Measurements from ENCODE around the gene PPP2R5B.

PPP2R5B gene

GRCh38 chr11:64906314-64906635 is 18.2 kb upstream of the PPP2R5B start:
- no peak for DNase-seq (ENCODE audit: low read depth in 2 of 2)

GRCh38 chr11:64908766-64909165 is 15.7 kb upstream of the PPP2R5B start:
- DNase-seq (ENCODE audit: low read depth in 2 of 2) = no peak

GRCh38 chr11:64909653-64910343 is 14.7 kb upstream of the PPP2R5B start:
- DNase-seq (ENCODE audit: low read depth in 2 of 2) = no peak

DNA sequence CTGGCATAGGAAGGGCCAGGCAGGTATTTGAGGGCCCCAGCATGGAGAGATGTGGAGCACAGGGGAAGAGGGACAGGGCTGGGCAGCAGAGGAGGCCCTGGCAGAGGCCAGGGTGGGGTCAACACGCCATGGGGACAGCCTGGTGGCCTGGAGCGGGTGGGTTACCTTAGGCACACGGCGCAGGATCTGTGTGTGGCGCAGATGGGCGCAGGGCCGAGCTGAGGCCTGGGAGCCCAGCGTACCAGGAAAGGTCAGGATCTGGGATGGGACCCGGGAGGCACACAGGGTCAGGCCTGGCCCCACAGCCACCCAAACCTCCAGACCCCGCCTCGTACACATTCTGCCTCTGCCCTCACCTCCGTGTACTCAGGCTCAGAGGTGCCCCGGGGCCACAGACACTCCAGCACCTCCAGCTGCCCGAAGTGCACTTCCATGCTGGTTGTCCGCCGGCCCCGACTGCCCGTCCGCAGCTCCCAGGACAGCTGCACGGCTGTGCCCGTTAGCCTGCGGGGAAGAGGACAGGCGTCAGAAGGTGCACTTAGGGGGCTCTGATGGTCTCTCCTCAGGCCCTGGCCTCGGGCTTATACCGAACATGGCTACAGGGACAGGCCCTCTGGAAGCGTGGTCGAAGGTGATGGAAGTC is 13.9 kb upstream of the PPP2R5B start:
- no peak for DNase-seq (ENCODE audit: low read depth in 2 of 2)

DNA sequence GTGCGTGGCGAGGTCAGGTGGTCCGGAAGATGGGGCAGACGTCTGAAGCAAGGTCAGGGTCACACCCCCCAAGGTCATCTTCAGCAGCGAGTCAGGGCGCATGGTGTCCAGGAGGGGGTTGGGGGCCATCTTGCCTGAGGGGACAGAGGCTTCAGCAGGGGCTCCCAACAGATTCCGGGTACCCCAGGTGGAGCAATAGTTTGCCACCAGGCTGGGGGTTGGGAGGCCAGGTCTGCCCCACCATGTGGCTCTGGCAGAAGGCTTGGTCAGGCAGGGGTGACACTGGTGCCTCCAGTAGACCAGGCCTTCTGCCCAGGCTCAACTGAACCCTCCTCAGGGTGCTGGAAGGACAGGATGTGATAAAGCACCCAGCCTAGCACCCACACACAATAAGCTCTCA is 13.3 kb upstream of the PPP2R5B start:
- DNase-seq (ENCODE audit: low read depth in 2 of 2) = no peak

DNA sequence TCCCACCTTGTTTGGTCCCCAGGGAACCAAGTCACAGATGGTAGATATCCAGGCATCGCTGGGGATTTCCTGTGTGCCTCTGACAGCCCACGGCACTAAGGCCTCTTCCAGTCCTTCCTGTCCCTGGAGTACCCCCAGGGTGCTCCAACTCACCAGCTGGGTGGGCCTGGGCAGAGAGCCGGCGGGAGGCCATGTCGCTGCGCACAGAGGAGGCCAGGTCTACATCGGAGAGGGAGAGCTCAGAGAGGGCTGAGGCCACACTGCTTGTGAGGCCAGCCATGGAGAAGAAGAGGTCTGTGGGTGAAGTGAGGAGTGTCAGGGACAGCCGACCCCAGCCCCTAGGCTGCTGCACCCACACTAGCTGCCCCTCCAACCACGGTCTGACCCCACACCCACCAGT is 12.8 kb upstream of the PPP2R5B start:
- no peak for DNase-seq (ENCODE audit: low read depth in 2 of 2)

- no peak for DNase-seq (ENCODE audit: low read depth in 2 of 2)
These were observed 11.2 kb upstream of the PPP2R5B start for GRCh38 chr11:64913171-64913727.

- no peak for DNase-seq (ENCODE audit: low read depth in 2 of 2)
These were observed 10.4 kb upstream of the PPP2R5B start for GRCh38 chr11:64914123-64914522.

DNA sequence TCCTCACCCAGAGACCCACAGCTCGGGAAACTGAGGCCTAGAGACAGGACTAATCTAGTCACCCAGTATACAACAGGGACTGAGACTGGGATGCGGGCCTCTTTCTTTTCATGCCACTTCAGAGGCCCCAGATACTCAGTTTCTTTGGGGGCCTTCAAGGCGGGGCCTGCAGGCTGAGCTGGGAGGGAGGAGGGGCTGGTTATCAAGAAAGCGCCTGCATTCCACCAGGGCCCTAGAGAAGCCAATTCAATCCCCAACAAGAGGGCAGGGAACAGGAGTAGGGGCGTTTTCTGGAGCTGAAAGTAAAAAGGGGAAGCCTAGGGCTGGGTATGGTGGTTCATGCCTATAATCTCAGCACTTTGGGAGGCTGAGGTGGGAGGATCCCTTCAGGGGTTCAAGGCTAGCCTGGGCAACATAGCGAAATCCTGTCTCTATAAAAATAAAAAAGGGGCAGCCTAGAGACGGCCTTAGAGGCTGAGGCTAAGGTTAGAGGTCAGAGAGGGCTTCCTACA is 9.1 kb upstream of the PPP2R5B start:
- no peak for DNase-seq (ENCODE audit: low read depth in 2 of 2)

DNA sequence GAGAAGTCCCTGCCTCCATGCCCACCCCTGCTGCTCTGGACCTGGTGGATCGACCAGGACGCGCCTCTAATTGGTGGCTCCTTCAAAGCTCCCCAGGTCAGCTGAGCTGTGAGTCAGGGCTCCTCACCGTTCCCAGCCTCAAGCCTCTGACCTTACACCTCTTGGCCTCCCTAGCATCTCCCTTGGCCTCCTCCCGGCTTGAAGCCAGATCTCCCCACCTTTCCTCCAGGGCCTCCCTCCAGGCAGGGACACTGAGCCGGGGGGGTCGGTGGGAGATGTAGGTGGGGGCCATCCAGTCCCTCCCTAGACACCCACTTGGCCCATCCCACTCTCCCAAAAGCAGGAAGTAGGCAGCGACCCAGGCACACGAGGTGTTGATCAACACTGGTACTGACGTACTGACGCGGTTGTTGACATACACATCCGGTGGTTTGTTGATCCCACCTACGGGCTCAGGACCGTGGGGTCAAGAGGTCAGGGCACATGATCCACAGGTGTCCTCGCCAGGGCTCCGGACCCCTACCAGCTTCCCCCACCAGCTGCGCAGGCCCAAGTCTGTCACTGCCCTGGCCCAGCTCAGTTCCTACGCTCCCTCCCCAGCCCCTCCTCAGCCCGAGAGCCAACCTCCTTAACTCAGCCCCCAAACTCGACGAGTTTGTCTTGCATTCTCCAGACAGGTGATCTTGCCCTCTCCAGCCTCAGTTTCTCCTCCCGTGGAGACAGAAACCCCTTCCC is 8.3 kb upstream of the PPP2R5B start:
- DNase-seq (ENCODE audit: low read depth in 2 of 2) = no peak

DNA sequence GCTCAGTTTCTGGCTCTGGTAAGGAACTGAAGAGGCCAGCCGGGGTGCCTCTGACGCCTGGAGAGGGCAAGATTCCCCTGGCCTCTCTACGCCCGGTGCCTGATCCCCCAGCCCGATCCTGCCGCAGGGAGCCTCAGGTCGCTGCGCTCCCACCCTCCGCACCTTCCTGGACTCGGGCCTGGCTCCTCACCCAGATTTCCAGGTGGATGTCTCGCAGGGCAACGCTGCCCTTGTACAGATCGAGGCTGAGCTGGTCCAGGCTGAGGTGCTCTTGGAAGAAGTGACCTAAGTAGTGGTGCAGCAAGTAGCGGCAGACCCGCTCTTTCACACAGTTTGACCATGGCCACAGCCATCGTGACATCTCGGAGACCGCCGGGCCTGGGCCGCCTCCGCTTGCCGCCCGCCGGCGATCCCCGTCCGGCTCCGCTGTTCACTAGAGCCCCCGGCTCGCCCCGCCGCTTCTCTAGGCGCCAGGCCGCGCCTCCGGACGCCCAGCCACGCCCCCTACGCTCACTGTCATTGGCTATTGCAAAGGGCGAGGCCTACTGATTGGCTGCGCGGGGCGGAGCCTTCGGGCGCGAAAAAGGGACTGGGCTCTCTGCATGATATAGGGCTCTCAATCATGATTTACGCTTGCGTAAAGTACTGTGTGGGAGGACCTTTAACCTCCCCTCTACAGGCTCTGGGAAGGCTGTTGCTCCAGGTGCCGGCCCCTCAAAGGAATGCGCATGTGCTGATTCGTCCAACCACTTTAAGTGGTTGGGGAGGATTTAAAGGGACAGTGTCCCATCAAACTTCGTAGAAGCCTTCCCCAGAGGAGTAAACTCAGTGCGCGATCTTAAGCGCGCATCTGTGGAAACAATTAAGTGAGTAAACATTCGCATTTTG is 7.5 kb upstream of the PPP2R5B start, which contains the start of gene ATG2A:
Gene ATG2A, minus strand, starts transcription at position 435 of the 888 bp plus-strand sequence. Its CDS starts 74 bp downstream, at position 361.
- DNase-seq (ENCODE audit: low read depth in 2 of 2) = peak; percentile 98

GRCh38 chr11:64917663-64917995 is 6.9 kb upstream of the PPP2R5B start:
- DNase-seq (ENCODE audit: low read depth in 2 of 2) = no peak

DNA sequence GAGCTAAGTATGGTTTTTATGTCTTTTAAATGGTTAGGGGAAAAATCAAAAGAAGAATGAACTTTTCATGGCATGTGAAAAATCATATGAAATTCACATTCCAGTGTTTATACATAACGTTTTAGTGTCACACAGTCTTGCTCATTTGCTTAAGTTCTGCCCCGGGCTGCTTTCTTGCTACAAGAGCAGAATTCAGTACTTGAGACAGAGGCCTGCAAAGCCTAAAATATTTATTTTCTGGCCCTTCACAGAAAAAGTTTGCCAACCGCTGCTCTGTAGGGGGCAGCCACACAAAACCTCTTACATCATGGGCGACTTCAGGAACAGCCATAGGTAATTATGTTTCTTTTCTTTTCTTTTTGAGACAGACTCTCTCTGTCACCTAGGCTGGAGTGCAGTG is 6.5 kb upstream of the PPP2R5B start:
- DNase-seq (ENCODE audit: low read depth in 2 of 2) = no peak

DNA sequence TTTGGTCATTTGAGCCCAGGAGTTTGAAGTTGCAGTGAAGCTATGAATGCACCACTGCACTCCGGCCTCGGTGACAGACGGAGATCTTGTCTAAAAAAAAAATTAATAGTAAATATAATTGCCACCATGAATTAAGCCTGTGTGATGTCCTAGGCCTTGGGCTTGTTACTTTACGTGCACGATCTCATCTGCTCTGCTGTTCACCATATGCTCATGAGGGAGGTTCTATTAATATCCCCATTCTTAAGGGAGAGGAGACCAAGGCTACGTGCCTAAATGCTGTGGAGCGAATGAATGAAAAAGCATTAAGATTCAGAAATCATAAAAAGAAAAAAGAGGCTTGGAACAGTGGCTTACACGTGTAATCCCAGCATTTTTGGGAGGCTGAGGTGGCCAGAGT is 4.9 kb upstream of the PPP2R5B start:
- no peak for DNase-seq (ENCODE audit: low read depth in 2 of 2)

- no peak for DNase-seq (ENCODE audit: low read depth in 2 of 2)
These were observed 4.4 kb upstream of the PPP2R5B start for GRCh38 chr11:64920124-64920523.

DNA sequence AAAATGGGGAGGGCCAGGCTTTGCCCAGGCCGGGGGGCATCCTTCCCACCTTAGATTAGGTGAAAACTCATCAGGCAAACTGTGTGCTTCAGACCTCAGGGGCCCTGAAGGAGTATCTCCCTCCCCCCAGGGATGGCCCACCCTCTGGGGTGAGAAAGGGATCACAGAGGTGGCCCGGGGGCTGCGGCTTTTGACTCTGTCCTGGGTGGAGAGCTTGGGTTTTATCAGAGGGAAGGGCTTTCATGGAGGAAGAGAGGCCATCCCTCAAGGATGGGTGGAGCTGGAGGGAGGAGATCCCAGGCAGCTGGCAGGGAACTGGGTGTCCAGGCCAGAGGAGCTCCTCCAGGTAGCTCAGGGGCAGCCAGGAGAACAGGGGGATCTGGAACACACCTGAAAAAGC is 3.1 kb upstream of the PPP2R5B start:
- no peak for DNase-seq (ENCODE audit: low read depth in 2 of 2)

GRCh38 chr11:64923151-64923661 is 1.3 kb upstream of the PPP2R5B start:
- no peak for DNase-seq (ENCODE audit: low read depth in 2 of 2)

- DNase-seq (ENCODE audit: low read depth in 2 of 2) = no peak
These were observed 408 bp downstream of the PPP2R5B start for GRCh38 chr11:64924910-64925284.

DNA sequence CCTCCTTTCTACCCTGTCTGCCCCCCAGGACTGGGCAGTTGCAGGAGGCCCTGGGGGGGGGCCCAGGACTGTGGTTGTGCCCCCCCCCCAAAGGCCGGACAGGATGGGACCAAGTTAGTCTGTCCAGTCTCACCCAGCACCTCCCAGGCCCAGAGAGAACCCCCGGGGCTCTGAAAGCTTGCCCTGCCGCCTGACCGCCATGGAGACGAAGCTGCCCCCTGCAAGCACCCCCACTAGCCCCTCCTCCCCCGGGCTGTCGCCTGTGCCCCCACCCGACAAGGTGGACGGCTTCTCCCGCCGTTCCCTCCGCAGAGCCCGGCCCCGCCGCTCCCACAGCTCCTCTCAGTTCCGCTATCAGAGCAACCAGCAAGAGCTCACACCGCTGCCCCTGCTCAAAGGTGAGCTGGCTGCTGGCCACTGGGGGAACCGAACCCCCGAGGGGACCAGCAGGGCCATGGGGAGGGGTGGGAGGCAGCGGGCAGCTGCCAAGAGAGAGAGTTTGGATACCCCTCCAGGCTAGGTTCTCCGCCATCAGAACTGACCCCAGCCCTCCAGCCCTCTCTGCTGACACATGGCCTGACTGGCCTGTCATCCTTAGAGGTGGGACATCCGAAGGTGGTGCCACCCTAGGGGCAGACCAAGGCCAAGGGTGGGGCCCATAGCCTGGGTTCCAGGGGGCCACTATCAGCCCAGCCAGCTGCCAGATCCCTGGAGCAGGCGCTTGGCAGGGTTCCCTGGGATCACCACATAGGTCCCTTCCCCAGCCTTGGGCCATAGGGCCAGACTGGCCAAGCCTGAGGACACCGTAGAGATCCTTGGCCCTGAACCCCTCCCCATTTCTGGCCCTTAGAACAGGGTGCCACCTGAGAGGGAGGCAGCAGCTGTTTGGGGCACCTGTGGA is 1.3 kb downstream of the PPP2R5B start:
- DNase-seq (ENCODE audit: low read depth in 2 of 2) = no peak

DNA sequence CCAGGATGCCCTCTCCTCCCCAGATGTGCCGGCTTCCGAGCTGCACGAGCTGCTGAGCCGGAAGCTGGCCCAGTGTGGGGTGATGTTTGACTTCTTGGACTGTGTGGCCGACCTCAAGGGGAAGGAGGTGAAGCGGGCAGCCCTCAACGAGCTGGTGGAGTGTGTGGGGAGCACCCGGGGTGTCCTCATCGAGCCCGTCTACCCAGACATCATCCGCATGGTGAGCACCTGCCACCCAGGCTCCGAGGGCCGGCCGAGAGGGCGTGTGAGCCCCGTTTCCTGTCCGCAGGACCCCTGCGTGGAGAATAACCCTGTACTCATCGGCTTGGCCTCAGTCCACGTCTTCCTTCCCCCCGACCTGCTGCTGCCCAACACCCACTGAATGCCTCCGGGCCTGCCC is 2.2 kb downstream of the PPP2R5B start:
- DNase-seq (ENCODE audit: low read depth in 2 of 2) = no peak

Data from stimulated activated CD4-positive, alpha-beta T cell treated with anti-CD3 and anti-CD28 coated beads, Interleukin-1b, Interleukin-23, amount 100 ng/mL, for 4 hours (primary cell).